ENCODE measurements around the gene ZNF658.
"Not testable (repeated sequence)": the region's sequence is repeated elsewhere in the genome, so short reads cannot be mapped to it uniquely, and the experiment has no call there.

The ZNF658 gene

DNA sequence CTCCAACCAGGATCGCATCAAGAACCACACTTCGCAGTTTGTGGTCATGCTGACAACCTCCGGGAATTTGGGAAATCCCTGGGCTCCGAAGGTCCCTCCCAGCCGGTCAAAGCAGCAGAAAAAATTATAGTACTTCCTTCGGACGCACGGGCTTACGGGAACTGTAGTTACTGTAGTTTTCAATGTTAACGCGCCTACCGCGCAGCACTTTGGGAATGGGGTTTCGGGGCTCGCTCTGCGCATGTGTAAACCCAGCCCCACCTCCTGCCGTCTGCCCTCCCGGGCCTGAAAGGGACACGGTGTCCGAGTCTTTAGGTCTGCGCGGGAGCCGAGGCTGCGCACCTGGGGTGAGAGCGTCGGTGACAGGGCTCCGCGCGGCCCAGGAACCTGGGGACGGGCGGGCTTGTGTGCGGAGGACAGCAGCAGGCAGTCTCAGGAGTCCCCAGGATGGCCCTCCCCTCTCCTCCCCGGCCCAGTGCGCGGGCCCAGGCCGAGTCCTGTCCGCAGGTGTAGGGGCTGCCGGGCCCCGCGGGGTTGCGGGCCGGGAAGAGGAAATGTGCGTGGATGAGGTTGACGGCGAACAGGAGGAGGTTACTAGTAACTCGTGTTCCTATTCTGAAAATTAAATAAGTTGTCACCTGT lies at the start of gene ZNF658:
TSS of gene ZNF658 (plus strand) at position 236 of the 642 bp plus-strand sequence. CDS start 2,837 bp downstream, outside the sequence.
- not testable (repeated sequence) for H3K36me3 Mint-ChIP-seq (ENCODE audit: low read depth); H3K27me3 Mint-ChIP-seq; H3K9me3 Mint-ChIP-seq; H3K27ac Mint-ChIP-seq; H3K4me1 Mint-ChIP-seq
- ATAC-seq (peak; percentile 93), DNase-seq (peak; percentile 43)
- peak within 1 kb of the TSS; percentile 80 for H3K4me3 Mint-ChIP-seq

DNA sequence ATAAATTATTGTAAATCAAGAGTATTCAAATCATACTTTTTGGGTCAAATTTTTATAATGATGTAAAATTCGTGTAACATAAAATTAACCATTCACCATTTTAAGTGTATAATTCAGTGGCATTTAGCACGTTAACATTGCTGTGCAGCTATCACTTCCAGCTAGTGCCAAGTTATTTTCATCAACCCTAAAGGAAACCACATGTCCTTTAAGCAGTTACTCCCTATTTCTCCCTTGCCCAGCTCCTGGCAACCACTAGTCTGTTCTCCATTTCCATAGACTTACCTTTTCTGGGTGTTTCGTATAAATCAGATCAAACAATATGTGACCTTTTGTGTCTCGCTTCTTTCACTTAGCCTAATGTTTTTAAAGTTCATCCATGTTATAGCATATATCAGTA lies 38.8 kb upstream of the ZNF658 start:
- H3K36me3 Mint-ChIP-seq (ENCODE audit: low read depth); H3K27me3 Mint-ChIP-seq; H3K4me3 Mint-ChIP-seq; DNase-seq; H3K27ac Mint-ChIP-seq; ATAC-seq; H3K4me1 Mint-ChIP-seq; H3K9me3 Mint-ChIP-seq: not testable (repeated sequence)

DNA sequence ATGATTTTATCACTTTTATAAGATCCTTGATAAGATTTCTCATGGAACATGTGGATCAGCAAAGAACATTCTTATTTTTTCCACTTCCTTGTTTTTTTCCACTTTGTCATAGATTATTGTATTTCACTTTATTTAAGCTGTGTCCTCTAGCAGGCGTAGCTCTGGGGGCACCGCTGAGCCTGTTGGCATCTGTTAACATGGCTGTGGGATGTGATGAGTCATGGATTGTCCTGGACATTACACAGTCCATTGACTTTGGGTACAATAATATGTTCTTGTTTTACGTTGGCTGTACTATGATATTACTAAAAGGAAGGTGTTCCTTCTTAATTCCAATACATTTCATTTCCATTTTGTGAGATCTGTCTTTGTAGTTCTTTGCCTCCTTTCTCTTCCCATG lies 31.9 kb upstream of the ZNF658 start:
- H3K36me3 Mint-ChIP-seq (ENCODE audit: low read depth); H3K27me3 Mint-ChIP-seq; DNase-seq; H3K4me3 Mint-ChIP-seq; ATAC-seq; H3K27ac Mint-ChIP-seq; H3K4me1 Mint-ChIP-seq; H3K9me3 Mint-ChIP-seq: not testable (repeated sequence)

DNA sequence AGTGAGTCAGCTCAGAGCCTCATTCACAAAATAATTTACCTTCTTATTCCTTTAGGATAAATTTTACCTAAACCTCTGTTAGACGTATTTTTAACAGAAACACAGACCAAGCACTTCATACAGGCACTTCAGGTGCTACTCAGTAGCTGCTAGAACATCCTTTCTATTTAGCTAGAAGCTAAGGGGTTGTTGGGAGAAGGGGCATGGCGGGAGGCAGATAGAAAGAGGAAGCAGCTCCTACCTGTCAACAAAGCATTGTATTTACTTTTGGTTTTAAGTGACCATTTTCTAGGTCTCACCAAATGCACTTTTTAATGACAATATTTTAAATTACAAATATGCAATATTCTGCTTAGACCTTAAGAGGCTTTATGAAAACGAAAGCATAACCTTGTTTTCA lies 19.9 kb upstream of the ZNF658 start:
- not testable (repeated sequence) for ATAC-seq; H3K9me3 Mint-ChIP-seq; H3K27me3 Mint-ChIP-seq; H3K36me3 Mint-ChIP-seq (ENCODE audit: low read depth); H3K27ac Mint-ChIP-seq; H3K4me3 Mint-ChIP-seq; H3K4me1 Mint-ChIP-seq; DNase-seq

DNA sequence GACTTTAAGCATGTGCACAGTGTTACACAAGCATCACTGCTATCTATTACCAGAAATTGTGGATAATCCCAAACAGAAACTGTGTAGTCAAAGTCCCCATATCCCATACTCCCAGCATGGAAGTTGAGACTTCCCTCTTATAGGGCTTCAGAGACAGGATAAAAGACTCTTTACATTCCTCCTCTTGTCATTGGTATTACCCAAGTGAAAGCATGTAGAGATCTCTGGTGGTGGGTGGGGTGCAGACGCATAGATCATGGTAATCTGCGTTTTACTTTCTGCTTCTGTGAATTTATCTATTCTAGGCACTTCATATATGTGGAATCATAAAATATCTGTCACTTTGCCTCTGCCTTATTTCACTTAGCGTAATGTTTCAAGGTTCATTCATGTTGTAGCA lies 18.7 kb upstream of the ZNF658 start:
- not testable (repeated sequence) for ATAC-seq; H3K27ac Mint-ChIP-seq; H3K27me3 Mint-ChIP-seq; H3K4me3 Mint-ChIP-seq; H3K9me3 Mint-ChIP-seq; H3K4me1 Mint-ChIP-seq; H3K36me3 Mint-ChIP-seq (ENCODE audit: low read depth); DNase-seq

DNA sequence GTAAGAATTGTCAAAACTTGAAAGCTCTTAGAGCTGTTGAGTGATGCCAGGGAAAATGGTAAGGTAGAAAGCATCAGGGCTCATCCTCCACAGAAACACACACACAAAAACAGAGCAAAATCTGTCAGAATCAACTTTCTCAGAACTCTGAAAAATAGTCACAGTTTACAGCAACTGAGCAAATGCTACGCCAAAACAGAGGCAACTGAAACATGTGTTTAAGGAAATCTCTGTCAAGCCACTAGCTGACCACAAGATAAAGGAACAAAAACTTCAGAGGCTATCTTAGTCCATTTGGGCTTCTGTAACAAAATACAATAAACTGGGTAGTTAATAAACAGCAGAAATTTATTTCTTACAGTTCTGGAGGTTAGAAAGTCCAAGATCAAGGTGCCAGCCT lies 10.2 kb upstream of the ZNF658 start:
- DNase-seq; H3K9me3 Mint-ChIP-seq; ATAC-seq; H3K27me3 Mint-ChIP-seq; H3K4me1 Mint-ChIP-seq; H3K36me3 Mint-ChIP-seq (ENCODE audit: low read depth); H3K27ac Mint-ChIP-seq; H3K4me3 Mint-ChIP-seq: not testable (repeated sequence)

DNA sequence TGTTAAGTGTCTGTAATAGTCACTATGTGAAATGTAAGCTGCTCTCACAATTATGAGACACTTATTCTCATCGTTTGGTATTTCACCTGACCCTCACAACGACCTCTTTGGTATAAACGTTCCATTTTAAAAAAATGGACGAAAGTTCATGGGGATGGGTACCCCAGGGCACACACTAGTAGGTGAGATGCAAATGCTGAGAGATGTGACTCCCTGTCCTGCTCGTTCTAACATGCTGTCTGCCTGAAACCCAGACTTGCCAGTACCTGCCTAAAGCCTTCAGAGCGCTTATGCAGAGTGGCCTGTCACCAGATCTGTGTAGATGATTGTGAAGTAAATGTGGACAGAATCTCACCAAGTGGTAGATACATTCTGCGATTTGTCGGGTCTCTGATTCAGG lies 616 bp downstream of the ZNF658 start:
- not testable (repeated sequence) for DNase-seq; H3K36me3 Mint-ChIP-seq (ENCODE audit: low read depth); H3K27ac Mint-ChIP-seq; H3K27me3 Mint-ChIP-seq; H3K9me3 Mint-ChIP-seq; H3K4me1 Mint-ChIP-seq
- H3K4me3 Mint-ChIP-seq, result peak overlapping the region; percentile 80
- peak; percentile 27 for ATAC-seq

DNA sequence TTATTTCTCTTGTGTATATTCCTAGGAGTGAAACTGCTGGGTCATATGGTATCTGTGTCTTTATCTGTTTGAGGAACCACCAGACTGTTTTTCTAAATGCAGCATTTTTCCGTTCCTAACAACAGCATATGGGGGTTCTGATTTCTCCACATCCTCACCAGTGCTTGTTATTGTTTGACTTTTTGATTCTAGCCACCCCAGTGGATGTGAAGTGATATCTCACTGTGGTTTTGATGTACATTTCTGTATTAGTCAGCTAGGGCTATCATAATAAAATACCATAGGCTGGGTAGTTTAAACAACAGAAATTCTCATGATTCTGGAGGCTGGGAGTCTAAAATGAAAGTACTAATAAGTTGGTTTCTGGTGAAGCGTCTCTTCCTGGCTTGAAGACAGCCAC lies 9.0 kb downstream of the ZNF658 start:
- H3K9me3 Mint-ChIP-seq; H3K27ac Mint-ChIP-seq; H3K36me3 Mint-ChIP-seq (ENCODE audit: low read depth); ATAC-seq; H3K27me3 Mint-ChIP-seq; H3K4me3 Mint-ChIP-seq; DNase-seq; H3K4me1 Mint-ChIP-seq: not testable (repeated sequence)

DNA sequence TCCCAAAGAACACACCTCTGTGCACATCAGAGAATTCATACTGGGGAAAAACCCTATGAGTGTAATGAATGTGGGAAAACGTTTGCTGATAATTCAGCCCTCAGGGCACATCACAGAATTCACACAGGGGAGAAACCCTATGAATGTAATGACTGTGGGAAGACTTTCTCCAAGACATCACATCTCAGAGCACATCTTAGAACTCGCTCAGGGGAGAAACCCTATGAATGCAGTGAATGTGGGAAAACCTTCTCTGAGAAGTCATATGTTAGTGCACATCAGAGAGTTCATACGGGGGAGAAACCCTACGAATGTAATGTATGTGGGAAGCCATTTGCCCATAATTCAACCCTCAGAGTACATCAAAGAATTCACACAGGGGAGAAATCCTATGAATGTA lies 19.5 kb downstream of the ZNF658 start:
- not testable (repeated sequence) for H3K9me3 Mint-ChIP-seq; H3K27me3 Mint-ChIP-seq; H3K4me3 Mint-ChIP-seq; H3K36me3 Mint-ChIP-seq (ENCODE audit: low read depth); ATAC-seq; H3K27ac Mint-ChIP-seq; H3K4me1 Mint-ChIP-seq; DNase-seq

DNA sequence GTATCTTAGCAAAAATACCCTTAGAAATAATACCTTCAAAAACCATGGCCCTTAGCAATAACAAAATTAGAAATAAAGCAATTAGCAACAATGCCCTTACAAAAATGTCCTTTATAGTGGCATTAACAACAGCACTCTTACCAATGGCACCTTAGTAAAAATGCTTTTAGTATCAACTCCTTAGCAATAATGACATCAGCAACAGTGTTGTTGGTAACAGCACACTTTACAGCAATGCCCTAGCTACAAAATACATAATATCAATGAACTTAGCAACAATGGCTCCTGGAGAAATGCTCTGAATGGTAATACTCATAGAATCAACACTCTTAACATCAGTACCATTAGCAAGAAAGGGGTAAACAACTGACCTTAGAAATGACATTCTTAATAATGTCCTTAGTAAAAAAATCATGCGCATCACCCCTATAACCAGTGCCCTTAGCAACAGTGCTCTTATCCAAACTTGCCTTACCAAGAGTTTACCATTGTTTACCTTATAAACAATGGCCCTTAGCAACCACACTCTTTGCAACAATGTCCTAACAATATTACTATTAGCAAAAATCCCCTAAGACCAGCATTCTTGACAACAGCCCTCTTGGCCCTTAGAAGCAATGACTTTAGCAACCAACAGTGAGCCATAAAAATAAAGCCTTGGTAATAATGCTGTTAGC lies 35.8 kb downstream of the ZNF658 start:
- H3K9me3 Mint-ChIP-seq; ATAC-seq; H3K27ac Mint-ChIP-seq; DNase-seq; H3K36me3 Mint-ChIP-seq (ENCODE audit: low read depth); H3K4me3 Mint-ChIP-seq; H3K27me3 Mint-ChIP-seq; H3K4me1 Mint-ChIP-seq: not testable (repeated sequence)

DNA sequence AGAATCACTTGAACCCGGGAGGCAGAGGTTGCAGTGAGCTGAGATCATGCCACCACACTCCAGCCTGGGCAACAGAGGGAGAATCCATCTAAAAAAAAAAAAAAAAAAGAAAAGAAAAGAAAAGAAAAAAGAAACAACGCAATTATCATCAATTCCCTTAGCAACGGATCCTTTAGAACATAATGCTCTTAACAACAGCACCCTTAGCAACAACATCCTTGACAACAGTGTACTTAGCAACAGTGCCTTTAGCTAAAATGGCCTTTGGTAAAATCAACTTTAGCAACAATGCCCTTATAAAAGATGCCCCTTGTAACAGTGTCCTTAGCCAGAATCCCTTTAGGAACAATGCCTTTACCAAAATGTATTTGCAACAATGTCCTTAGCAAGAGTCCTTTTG lies 37.1 kb downstream of the ZNF658 start:
- DNase-seq, H3K4me3 Mint-ChIP-seq: not testable (repeated sequence)

DNA sequence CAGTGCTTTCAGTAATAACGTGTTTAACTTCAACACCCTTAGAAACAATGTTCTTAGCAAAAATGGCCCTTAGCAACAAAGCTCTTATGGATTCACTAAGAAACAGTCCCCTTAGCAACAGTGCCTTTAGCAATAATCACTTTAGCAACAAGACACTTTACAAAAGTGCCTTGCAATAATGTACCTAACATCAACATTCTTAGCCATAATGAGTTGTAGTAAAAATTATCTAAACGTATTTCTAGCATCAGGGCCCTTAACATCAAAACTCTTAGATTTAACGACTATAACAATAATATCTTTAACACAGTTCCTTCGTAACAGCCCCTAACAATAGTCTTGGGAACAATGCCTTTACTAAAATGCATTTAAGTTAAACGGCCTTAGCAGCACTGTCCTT lies 37.8 kb downstream of the ZNF658 start:
- DNase-seq; H3K27ac Mint-ChIP-seq; H3K4me3 Mint-ChIP-seq; H3K36me3 Mint-ChIP-seq (ENCODE audit: low read depth); ATAC-seq; H3K27me3 Mint-ChIP-seq; H3K4me1 Mint-ChIP-seq; H3K9me3 Mint-ChIP-seq: not testable (repeated sequence)

More for the DNA sequence above, 37.1 kb downstream of the ZNF658 start:
- not testable (repeated sequence) for H3K27me3 Mint-ChIP-seq; H3K36me3 Mint-ChIP-seq (ENCODE audit: low read depth); H3K4me1 Mint-ChIP-seq; H3K27ac Mint-ChIP-seq; ATAC-seq; H3K9me3 Mint-ChIP-seq

DNA sequence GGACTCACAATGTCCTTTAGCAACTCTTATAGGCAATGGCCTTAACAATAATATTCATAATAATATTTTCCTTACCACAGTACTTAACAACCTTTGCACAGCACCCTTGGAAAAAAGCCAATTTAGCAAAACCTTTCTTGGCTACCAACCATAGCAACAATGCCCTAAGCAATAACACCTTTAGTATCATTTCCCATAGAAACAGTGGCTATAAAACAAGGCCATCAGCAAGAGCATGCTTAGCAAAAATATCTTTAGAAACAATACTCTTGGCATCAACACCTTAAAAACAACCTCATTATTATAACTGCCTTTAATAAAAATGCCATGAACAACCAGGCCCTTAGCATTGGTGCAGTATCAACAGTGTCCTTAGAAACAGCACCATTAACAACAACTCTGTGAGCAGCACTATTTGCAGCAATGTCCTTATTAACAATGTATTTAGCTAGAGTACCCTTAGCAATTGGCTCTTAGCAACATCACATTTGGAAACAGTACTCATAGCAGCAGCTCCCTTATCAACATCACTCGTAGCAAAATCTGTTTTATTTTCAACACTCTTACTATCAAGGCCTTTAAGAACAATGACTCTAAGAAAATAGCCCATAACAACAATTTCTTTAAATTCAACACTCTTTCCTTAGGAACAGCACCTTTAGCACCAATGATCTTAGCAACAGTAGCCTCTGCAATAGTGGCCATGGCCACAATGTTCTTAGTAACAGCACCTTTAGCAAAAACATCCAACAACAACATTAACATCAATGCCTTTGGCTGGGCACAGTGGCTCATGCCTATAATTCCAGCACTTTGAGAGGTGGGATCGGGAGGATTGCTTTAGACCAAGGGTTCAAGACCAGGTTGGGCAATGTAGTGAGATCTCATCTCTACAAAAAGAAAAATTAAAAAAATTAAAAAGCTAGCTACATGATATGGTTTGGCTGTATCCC lies 39.6 kb downstream of the ZNF658 start:
- not testable (repeated sequence) for H3K9me3 Mint-ChIP-seq; H3K27me3 Mint-ChIP-seq; H3K27ac Mint-ChIP-seq; ATAC-seq; H3K4me3 Mint-ChIP-seq; DNase-seq; H3K4me1 Mint-ChIP-seq; H3K36me3 Mint-ChIP-seq (ENCODE audit: low read depth)

DNA sequence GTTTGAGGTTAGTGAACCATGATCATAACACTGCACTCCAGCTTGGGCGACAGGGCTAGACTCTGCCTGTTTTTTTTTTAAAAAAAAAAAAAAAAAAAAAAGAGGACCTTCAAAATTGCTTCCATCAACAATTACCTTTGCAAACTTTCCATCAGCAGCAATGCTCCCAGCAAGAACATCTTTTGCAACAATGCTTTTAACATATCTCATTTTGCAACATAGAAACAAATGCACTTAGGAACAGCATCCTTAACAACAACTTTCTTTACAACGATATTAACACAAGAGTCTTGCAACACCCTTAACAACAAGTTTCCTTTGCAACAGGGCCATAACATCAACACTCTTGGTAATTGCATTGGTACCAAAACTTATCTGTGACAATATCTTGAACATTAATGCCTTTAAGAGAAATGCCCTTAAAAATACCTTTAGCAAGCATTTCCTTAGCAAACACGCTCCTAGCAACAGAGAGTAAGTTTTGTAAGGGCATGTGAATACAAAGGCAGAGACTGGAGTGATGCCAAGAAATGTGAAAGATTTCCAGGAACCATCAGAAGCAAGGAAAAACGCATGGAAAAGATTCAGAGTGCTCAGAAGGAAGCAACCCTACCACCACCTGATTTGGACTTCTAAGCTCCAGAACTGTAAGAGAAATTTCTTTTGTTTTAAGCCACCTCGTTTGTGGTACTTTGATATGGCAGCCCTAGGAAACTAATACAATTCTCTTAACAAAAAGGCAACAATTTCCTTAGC lies 42.1 kb downstream of the ZNF658 start:
- not testable (repeated sequence) for H3K27ac Mint-ChIP-seq; H3K27me3 Mint-ChIP-seq; H3K9me3 Mint-ChIP-seq; DNase-seq; H3K4me3 Mint-ChIP-seq; H3K36me3 Mint-ChIP-seq (ENCODE audit: low read depth); H3K4me1 Mint-ChIP-seq; ATAC-seq
